HCT116 (cell line): Measurements from ENCODE around the gene KIR3DL2. TPM values are rescaled to one million over a fixed set of nuclear protein-coding genes. Genes with fewer than 3 reads are reported as not detected.

Source experiments
- ATAC-seq: fragments of 200-7000 bp; cut with Tn5 transposase; 2 replicates; pipeline ENCODE4 v1.9.1; 2020; ENCODE audit warnings: mild to moderate bottlenecking, moderate library complexity
- BruUV-seq: library from RNA; stranded (reverse); fragments of 400-500 nt; replicated peaks from 2 replicates; lab custom pipeline; 2021; lab: Mats Ljungman, UMichigan
- CTCF ChIA-PET: fragments of 300-600 bp; sonication (Branson Sonifier 250); formaldehyde crosslinking; loops from one replicate; lab custom pipeline; 2021; ENCODE audit warnings: antibody characterized with exemption; lab: Charles Lee
- POLR2A ChIA-PET: fragments of 300-600, 350-600 bp; sonication (Branson Sonifier 250); formaldehyde crosslinking; loops from one replicate; lab custom pipeline; 2021; ENCODE audit warnings: antibody characterized with exemption; lab: Charles Lee
- RAD21 ChIA-PET, 2 experiments: fragments of 300-600 bp; sonication (Branson Sonifier 250); formaldehyde crosslinking; loops; one replicate each; lab custom pipeline; 2023; ENCODE audit warnings: low total read pairs in 2 of 2; ENCODE audit not compliant: uncharacterized antibody in 2 of 2, unreplicated experiment in 2 of 2, low non-redundant PET in 1 of 2; lab: Charles Lee
- DNase-seq: peaks from one replicate; pipeline ENCODE4 v3.0.0-alpha.2; 2010; ENCODE audit warnings: low read depth, low spot score
- H2AFZ ChIP-seq: fragments of 200-600 bp; shearing (Covaris generic), sonication (generic); 2 replicates; pipeline ENCODE4 v1.6.1; 2017; ENCODE audit warnings: low read depth, mixed run types, mixed read lengths, antibody characterized with exemption, low read length; ENCODE audit not compliant: poor library complexity, severe bottlenecking
- H3K27ac ChIP-seq: 2 replicates; pipeline ENCODE4 v1.5.1; 2012; ENCODE audit warnings: low read depth, low read length
- H3K27me3 ChIP-seq: fragments of 200-600 bp; sonication (generic); 2 replicates; pipeline ENCODE4 v1.6.1; 2016; ENCODE audit warnings: mixed run types, low read length, mixed read lengths; ENCODE audit not compliant: insufficient read depth
- H3K36me3 ChIP-seq, 2 experiments: fragments of 200-500 bp in 1 of 2; fragments of 200-600 bp in 1 of 2; sonication (Bioruptor generic) in 1 of 2; sonication (generic) in 1 of 2; 2 replicates each; pipeline versions ENCODE4 v1.5.1 to v1.6.1; 2014 to 2016; ENCODE audit warnings: low read length in 2 of 2, inconsistent platforms in 1 of 2, mixed read lengths in 1 of 2, mixed run types in 1 of 2; ENCODE audit not compliant: insufficient read depth in 2 of 2, control insufficient read depth in 1 of 2
- H3K4me1 ChIP-seq, 2 experiments: fragments of 200-600 bp in 1 of 2; sonication (generic) in 1 of 2; 2 replicates each; pipeline versions ENCODE4 v1.5.1 to v1.6.1; 2012 to 2017; ENCODE audit warnings: low read length in 2 of 2, inconsistent platforms in 1 of 2, mild to moderate bottlenecking in 1 of 2, mixed read lengths in 1 of 2, mixed run types in 1 of 2, moderate library complexity in 1 of 2; ENCODE audit not compliant: insufficient read depth in 2 of 2, control insufficient read depth in 1 of 2
- H3K4me2 ChIP-seq: fragments of 200-600 bp; sonication (generic); 2 replicates; pipeline ENCODE4 v1.6.1; 2017; ENCODE audit warnings: mixed run types, low read length, mixed read lengths
- H3K4me3 ChIP-seq, 2 experiments: fragments of 200-600 bp in 1 of 2; sonication (generic) in 1 of 2; replicated peaks in 1 of 2; 2 replicates each; pipeline ENCODE4 v1.5.1; 2011 to 2016; ENCODE audit warnings: low read length in 2 of 2, control low read depth in 1 of 2, low read depth in 1 of 2, mild to moderate bottlenecking in 1 of 2, mixed read lengths in 1 of 2, mixed run types in 1 of 2
- H3K79me2 ChIP-seq: fragments of 200-600 bp; sonication (generic); 2 replicates; pipeline ENCODE4 v1.6.1; 2017; ENCODE audit warnings: mild to moderate bottlenecking, mixed run types, low read length, moderate library complexity, mixed read lengths; ENCODE audit not compliant: insufficient read depth
- H3K9ac ChIP-seq: fragments of 200-600 bp; sonication (generic); 2 replicates; pipeline ENCODE4 v1.6.1; 2016; ENCODE audit warnings: low read length, mixed read lengths
- H3K9me2 ChIP-seq: fragments of 200-600 bp; sonication (generic), shearing (Covaris generic); 2 replicates; pipeline ENCODE4 v1.6.1; 2017; ENCODE audit warnings: mixed run types, mild to moderate bottlenecking, moderate library complexity; ENCODE audit not compliant: insufficient read depth
- H3K9me3 ChIP-seq, 2 experiments: fragments of 200-500 bp in 1 of 2; fragments of 200-600 bp in 1 of 2; sonication (Bioruptor generic) in 1 of 2; sonication (generic) in 1 of 2; 2 replicates each; pipeline ENCODE4 v1.6.1; 2014 to 2017; ENCODE audit warnings: low read length in 2 of 2, mixed read lengths in 2 of 2, inconsistent platforms in 1 of 2, low read depth in 1 of 2, mild to moderate bottlenecking in 1 of 2, mixed run types in 1 of 2, moderate library complexity in 1 of 2; ENCODE audit not compliant: control insufficient read depth in 1 of 2, insufficient read depth in 1 of 2
- H4K20me1 ChIP-seq: fragments of 200-600 bp; sonication (generic), shearing (Covaris generic); 2 replicates; pipeline ENCODE4 v1.6.1; 2017; ENCODE audit warnings: mixed run types, mild to moderate bottlenecking, moderate library complexity; ENCODE audit not compliant: insufficient read depth
- CBX3 ChIP-seq: IDR thresholded peaks from 2 replicates; pipeline ENCODE4 v1.6.1; 2012; ENCODE audit warnings: low read depth
- CEBPB ChIP-seq: IDR thresholded peaks from 2 replicates; pipeline ENCODE4 v1.6.1; 2012; ENCODE audit warnings: low read depth
- ELF1 ChIP-seq: IDR thresholded peaks from 2 replicates; pipeline ENCODE4 v1.6.1; 2012; ENCODE audit warnings: low read depth, borderline replicate concordance
- POLR2A ChIP-seq: IDR thresholded peaks from 2 replicates; pipeline ENCODE4 v1.7.0; 2011; ENCODE audit warnings: borderline replicate concordance; ENCODE audit not compliant: insufficient read depth, insufficient read length; ENCODE audit errors: extremely low read depth
- RAD21 ChIP-seq: IDR thresholded peaks from 2 replicates; pipeline ENCODE4 v1.6.1; 2012; ENCODE audit warnings: low read depth, mild to moderate bottlenecking
- SRF ChIP-seq: IDR thresholded peaks from 2 replicates; pipeline ENCODE4 v1.6.1; 2012; ENCODE audit warnings: low read depth
- YY1 ChIP-seq: IDR thresholded peaks from 2 replicates; pipeline ENCODE4 v1.6.1; 2011; ENCODE audit warnings: low read length, low read depth, moderate library complexity, mild to moderate bottlenecking; ENCODE audit not compliant: insufficient replicate concordance; ENCODE audit errors: extremely low read depth
- ZFX ChIP-seq: fragments of 450-650 bp; IDR thresholded peaks from 2 replicates; pipeline ENCODE4 v1.6.1; 2017
- ZNF274 ChIP-seq: fragments of 200-500 bp; sonication (Bioruptor generic); IDR thresholded peaks from 2 replicates; pipeline ENCODE4 v1.6.1; 2014; ENCODE audit warnings: mild to moderate bottlenecking, low read depth, low read length, inconsistent platforms
- intact Hi-C: fragments of 100-400 bp; cut with micrococcal nuclease; formaldehyde crosslinking; loops from 2 replicates; pipeline ENCODE4 v1.10.0; 2022
- total RNA-seq: library from RNA; stranded (reverse); gene quantifications from one replicate; pipeline ENCODE4 v1.2.1, GENCODE V29; 2021; ENCODE audit not compliant: unreplicated experiment
- TF ChIP-seq, protein P1 (sequence below): IDR thresholded peaks from 2 replicates; pipeline ENCODE4 v1.6.1; 2012
- TF ChIP-seq, protein P2 (sequence below): IDR thresholded peaks from 2 replicates; pipeline ENCODE4 v1.6.1; 2012
- TF ChIP-seq, protein P3 (sequence below), 3 experiments: fragments of 200-600 bp in 1 of 3; sonication (generic) in 1 of 3; IDR thresholded peaks in 2 of 3; conservative IDR thresholded peaks in 1 of 3; 2 replicates each; pipeline ENCODE4 v1.5.1; 2012 to 2017; ENCODE audit warnings: low read depth in 2 of 3, low read length in 2 of 3, antibody characterized with exemption in 1 of 3, borderline replicate concordance in 1 of 3, control low read depth in 1 of 3, mild to moderate bottlenecking in 1 of 3, mixed read lengths in 1 of 3, mixed run types in 1 of 3, moderate library complexity in 1 of 3; ENCODE audit not compliant: insufficient read depth in 1 of 3
- TF ChIP-seq, protein P4 (sequence below): IDR thresholded peaks from 2 replicates; pipeline ENCODE4 v1.6.1; 2011; ENCODE audit warnings: mild to moderate bottlenecking, low read length, moderate library complexity; ENCODE audit not compliant: insufficient replicate concordance; ENCODE audit errors: extremely low read depth

The KIR3DL2 gene
- total RNA-seq, 1 experiment from 2014 or later = not detected

DNA sequence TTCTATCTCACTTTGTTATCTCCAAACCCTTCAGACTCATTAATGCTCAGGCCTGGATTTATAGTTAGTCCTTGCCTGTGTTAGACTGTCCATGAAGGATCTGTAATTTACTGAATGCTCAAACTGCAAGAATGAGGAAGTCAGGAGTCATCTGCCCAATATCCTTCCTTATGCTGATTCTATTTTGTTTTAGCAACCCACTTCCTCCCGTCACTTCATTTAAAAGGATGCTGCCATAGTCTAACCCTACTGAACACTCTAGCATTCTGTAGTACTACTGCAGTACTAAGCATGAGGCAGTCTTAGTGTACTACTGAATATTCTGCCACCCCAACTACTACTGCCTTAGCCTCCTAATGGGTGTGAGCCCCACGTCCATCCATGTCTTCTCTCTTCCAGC, 25.3 kb downstream of the KIR3DL2 start:
- ChIA-PET RAD21 (no interaction called here), POLR2A (no interaction called here), CTCF (no interaction called here)
- Histone ChIP-seq H3K9ac (no peak overlapping the region), H3K4me2 (no peak overlapping the region), H3K36me3 (no peaks in the 10 kb centered on the region), H3K27me3 (peaks cover 14% of the 10 kb centered on the region; the same call in 1 of the 2 replicates), H4K20me1 (no peaks in the 10 kb centered on the region), H3K4me1 (no peaks in the 10 kb centered on the region), H3K27ac (no peak overlapping the region), H3K9me3 (no peaks in the 10 kb centered on the region), H2AFZ (no peak overlapping the region), H3K79me2 (no peaks in the 10 kb centered on the region), H3K9me2 (no peaks in the 10 kb centered on the region), H3K4me3 (no peak overlapping the region)
- DNase-seq (no peak), ATAC-seq (no peak)
- no TSS peak for BruUV-seq
- TF ChIP-seq ELF1 (no peak), ZFX (no peak), SRF (no peak), ZNF274 (no peak), RAD21 (no peak), POLR2A (no peak), YY1 (no peak), CBX3 (no peak), CEBPB (no peak)
- TF ChIP-seq, protein P1, sequence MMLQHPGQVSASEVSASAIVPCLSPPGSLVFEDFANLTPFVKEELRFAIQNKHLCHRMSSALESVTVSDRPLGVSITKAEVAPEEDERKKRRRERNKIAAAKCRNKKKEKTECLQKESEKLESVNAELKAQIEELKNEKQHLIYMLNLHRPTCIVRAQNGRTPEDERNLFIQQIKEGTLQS = no peak
- TF ChIP-seq, protein P2, sequence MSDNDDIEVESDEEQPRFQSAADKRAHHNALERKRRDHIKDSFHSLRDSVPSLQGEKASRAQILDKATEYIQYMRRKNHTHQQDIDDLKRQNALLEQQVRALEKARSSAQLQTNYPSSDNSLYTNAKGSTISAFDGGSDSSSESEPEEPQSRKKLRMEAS = no peak
- TF ChIP-seq, protein P3, sequence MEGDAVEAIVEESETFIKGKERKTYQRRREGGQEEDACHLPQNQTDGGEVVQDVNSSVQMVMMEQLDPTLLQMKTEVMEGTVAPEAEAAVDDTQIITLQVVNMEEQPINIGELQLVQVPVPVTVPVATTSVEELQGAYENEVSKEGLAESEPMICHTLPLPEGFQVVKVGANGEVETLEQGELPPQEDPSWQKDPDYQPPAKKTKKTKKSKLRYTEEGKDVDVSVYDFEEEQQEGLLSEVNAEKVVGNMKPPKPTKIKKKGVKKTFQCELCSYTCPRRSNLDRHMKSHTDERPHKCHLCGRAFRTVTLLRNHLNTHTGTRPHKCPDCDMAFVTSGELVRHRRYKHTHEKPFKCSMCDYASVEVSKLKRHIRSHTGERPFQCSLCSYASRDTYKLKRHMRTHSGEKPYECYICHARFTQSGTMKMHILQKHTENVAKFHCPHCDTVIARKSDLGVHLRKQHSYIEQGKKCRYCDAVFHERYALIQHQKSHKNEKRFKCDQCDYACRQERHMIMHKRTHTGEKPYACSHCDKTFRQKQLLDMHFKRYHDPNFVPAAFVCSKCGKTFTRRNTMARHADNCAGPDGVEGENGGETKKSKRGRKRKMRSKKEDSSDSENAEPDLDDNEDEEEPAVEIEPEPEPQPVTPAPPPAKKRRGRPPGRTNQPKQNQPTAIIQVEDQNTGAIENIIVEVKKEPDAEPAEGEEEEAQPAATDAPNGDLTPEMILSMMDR (IDR thresholded peaks at IDR 0.05 in 2 of 3, conservative IDR thresholded peaks at IDR 0.05 in 1 of 3; ENCODE audit: borderline replicate concordance in 1 of 3, insufficient read depth in 1 of 3, low read depth in 2 of 3, low read length in 2 of 3) = no peak
- TF ChIP-seq, protein P4, sequence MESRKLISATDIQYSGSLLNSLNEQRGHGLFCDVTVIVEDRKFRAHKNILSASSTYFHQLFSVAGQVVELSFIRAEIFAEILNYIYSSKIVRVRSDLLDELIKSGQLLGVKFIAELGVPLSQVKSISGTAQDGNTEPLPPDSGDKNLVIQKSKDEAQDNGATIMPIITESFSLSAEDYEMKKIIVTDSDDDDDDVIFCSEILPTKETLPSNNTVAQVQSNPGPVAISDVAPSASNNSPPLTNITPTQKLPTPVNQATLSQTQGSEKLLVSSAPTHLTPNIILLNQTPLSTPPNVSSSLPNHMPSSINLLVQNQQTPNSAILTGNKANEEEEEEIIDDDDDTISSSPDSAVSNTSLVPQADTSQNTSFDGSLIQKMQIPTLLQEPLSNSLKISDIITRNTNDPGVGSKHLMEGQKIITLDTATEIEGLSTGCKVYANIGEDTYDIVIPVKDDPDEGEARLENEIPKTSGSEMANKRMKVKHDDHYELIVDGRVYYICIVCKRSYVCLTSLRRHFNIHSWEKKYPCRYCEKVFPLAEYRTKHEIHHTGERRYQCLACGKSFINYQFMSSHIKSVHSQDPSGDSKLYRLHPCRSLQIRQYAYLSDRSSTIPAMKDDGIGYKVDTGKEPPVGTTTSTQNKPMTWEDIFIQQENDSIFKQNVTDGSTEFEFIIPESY = no peak
- intact Hi-C loops = no loop called here
